HS-27A (cell line): ENCODE results near the gene ADGRL2.

ENCODE experiments used
- DNase-seq: peaks from one replicate; pipeline ENCODE4 v3.0.0-alpha.2; 2012; ENCODE audit warnings: low read depth, missing footprints

Gene ADGRL2

GRCh38 chr1:81982523-81982922 lies 181.8 kb downstream of the ADGRL2 start:
- no peak for DNase-seq

GRCh38 chr1:81989524-81989923 lies 188.8 kb downstream of the ADGRL2 start:
- no peak for DNase-seq

- DNase-seq = no peak
Observed at GRCh38 chr1:81990241-81990640, 189.5 kb downstream of the ADGRL2 start.

DNA sequence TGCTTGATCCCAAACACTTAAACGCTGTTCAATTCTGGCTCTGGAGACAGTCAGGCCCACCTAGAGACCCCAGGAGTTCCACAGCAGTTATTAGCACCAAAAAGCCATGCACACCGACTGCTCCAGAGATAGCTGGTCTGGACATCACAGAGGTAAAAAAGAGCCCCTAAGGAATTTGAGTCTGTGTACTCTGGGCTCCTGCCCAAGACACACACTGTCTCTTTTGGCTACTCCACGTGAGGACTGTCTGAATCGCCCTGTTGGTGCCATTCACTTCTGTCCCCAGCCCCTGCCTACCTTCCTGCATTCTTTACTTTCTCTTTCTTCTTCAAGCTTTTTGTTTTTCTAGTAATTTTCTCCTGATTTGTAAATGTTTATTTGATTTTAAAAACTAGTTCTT lies 197.4 kb downstream of the ADGRL2 start:
- DNase-seq = no peak

DNA sequence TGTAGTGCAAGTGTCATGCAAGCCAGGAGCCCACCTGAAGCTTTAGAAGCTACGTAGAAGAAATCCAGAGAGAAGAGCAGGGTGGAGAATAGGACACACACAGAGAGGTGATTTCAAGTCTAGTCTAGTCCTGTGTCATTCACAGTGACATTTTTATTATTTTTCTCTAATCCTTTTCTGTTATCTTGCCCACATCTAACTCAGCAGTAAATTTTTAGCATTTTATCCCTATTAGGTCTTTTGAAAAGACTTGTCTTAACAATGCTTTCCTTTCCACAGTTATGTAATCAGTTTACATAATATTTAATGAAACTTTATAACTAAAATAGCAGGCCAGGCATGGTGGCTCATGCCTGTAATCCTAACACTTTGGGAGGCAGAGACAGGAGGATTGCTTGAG lies 198.6 kb downstream of the ADGRL2 start:
- DNase-seq = no peak

- DNase-seq = no peak
Observed at GRCh38 chr1:82000221-82000620, 199.5 kb downstream of the ADGRL2 start.

DNA sequence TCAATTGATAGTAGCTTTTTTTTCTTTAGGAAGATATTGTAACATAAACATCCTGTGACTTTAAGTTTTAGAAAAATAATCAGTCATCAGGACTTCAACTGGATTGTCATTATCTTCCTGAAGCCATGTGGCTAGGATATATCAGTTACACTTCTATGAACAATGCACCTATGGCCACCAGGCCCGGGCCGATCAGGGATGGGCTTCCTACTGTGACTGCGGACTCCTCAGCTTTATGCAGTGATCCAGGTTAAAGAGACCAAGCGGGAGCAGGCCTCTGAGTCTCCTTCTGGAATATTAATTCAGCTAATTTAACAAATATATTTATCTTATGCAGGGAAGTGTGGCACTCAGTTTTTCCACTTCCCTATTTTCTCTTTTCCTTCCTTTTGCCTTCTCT lies 200.6 kb downstream of the ADGRL2 start:
- DNase-seq = no peak

DNA sequence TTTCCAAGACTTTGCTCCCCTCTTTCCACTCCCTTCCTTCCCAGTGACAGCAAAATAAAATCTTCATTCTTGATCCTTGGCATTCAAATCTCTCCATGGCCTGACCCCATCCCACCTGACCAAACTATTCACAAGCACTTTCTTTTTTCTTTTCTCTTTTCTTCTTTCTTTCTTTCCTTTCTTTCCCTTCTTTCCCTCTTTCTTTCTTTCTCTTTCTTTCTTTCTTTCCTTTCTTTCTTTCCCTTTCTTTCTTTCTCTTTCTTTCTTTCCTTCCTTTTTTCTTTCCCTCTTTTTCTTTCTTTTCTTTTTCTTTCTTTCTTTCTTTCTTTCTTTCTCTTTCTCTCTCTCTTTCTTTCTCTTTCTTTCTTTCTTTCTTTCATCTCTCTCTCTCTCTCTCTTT lies 207.1 kb downstream of the ADGRL2 start:
- DNase-seq = no peak

DNA sequence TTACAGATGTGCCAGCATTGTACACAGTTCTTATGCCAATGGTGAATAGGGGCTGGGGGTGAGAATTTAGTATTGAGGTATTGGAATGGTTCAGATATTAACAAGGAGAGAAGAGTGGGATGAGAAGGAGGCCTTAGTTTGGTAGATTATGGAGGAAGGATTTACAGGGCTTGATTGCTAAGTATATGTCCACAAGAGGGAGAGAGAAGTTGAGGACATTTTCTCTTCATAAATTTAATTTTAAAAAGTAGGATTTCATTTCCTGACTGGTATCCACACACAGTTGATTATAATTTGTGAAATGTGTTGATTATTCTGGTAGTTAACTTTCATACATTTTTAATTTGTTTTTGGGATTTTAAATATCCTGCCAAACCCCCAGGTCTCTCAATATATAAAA lies 213.0 kb downstream of the ADGRL2 start:
- no peak for DNase-seq

GRCh38 chr1:82015444-82015843 lies 214.7 kb downstream of the ADGRL2 start:
- no peak for DNase-seq

- DNase-seq = no peak
Observed at GRCh38 chr1:82018319-82018718, 217.6 kb downstream of the ADGRL2 start.

DNA sequence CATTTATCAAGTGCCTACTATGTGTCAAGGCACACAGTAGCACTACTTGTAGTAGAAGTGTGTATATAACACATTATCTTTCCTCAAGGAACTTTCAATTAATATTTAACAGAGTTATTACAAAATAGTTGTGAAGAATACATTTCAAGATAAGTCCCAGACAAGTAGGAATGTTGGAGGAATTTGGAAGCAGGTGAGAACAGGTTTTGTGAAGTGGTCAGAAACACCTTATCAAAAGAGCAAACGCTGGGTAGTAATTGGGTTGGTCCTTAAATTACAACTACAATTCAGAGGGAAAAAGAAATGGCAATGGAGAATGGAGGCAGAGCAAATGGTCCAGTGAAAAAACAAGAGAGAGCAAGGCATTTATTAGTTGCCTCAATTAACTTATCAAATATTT lies 218.8 kb downstream of the ADGRL2 start:
- no peak for DNase-seq

DNA sequence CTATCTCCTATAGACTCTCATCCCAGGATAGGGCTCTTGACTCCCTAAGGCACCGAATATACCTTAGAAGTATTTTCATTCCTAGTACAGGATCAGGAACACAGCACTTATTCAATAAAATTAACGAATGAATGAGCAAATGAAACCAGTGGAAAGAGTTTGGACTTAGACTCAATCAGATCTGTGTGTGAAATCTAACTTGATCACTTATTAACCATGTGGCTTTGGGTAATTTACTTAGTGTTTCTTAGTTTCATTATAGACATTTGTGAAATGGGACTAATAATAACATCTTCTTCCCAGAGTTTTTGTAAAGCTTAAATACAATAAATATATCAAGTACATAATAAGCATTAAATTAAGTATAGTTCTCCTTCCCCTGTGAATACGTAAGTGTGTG lies 230.1 kb downstream of the ADGRL2 start:
- no peak for DNase-seq

GRCh38 chr1:82032068-82032467 lies 231.3 kb downstream of the ADGRL2 start:
- DNase-seq = no peak

DNA sequence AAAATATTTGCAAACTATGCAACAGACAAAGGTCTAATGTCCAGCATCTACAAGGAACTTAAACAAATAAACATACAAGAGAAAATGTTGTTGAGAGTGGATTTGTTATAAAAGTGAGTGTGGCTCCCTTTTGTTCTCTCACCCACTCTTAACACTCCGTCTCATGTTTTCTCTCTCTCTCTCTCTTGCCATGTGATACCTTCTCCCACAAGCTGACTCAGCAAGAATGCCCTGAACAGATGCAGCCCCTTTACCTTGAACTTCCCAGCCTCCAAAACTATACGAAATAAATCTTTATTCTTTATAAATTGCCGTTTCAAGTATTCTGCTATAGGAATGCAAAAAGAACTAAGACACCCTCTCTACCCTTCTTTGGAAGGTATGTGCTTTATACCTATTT lies 234.1 kb downstream of the ADGRL2 start:
- DNase-seq = no peak
